Epithelial cell of proximal tubule (primary cell): ENCODE results near the gene PLXNA4. TPM values are rescaled to one million over a fixed set of nuclear protein-coding genes. Genes with fewer than 3 reads are reported as not detected.
"Not testable (repeated sequence)": the region's sequence is repeated elsewhere in the genome, so short reads cannot be mapped to it uniquely, and the experiment has no call there.

Experiments used
- DNase-seq: peaks from one replicate; pipeline ENCODE4 v3.0.0-alpha.2; 2011; ENCODE audit warnings: low read depth
- H3K4me3 ChIP-seq: 2 replicates; pipeline ENCODE4 v1.5.1; 2011; ENCODE audit warnings: low read depth, mild to moderate bottlenecking, low read length
- CTCF ChIP-seq: conservative IDR thresholded peaks from 2 replicates; pipeline ENCODE4 v1.5.1; 2012; ENCODE audit warnings: low read depth, mild to moderate bottlenecking, low read length
- total RNA-seq: library from RNA; depleted of rRNA; stranded (reverse); fragments of >200 nt; gene quantifications from 2 replicates; pipeline ENCODE4 v1.2.3, GENCODE V29; 2015

Gene PLXNA4
- total RNA-seq, 1 donor from 2014 or later = not detected

GRCh38 chr7:132394283-132395198 is 181.7 kb downstream of the PLXNA4 start:
- peak; percentile 48 for TF ChIP-seq CTCF
- no peak overlapping the region for H3K4me3 ChIP-seq
- no peak for DNase-seq

GRCh38 chr7:132393789-132394261 is 182.4 kb downstream of the PLXNA4 start:
- H3K4me3 ChIP-seq = no peak overlapping the region
- DNase-seq = peak; percentile 23
- no peak for TF ChIP-seq CTCF

DNA sequence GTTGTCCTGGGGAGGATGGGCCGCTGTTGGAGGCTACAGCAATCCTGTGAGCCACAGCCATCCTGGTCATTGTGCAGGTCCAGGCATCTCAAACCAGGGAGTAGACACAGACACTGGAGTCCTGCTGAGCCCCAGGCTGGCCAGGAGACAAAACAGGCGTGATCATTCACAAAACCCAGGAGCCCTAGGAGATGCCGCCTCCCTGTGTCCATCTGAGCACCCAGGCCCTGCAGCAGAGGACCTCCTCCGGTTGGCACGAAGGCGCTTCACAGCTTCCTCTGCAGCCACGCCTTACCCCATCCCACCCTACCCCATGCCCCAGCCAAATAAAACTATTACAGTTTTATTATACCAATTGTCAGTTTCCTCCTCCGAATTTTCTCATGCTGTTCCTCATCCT is 183.6 kb downstream of the PLXNA4 start:
- no peak overlapping the region for H3K4me3 ChIP-seq
- no peak for TF ChIP-seq CTCF
- DNase-seq = no peak

GRCh38 chr7:132390705-132391104 is 185.6 kb downstream of the PLXNA4 start:
- DNase-seq = peak; percentile 29
- no peak overlapping the region for H3K4me3 ChIP-seq
- no peak for TF ChIP-seq CTCF

DNA sequence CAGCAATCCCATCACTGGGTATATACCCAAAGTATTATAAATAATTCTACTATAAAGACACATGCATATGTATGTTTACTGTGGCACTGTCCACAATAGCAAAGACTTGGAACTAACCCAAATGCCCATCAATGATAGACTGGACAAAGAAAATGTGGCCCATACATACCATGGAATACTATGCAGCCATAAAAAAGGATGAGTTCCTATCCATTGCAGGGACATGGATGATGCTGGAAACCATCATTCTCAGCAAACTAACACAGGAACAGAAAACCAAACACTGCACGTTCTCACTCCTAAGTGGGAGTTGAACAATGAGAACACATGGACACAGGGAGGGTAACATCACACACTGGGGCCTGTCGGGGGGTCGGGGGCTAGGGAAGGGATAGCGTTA is 186.2 kb downstream of the PLXNA4 start:
- not testable (repeated sequence) for DNase-seq

DNA sequence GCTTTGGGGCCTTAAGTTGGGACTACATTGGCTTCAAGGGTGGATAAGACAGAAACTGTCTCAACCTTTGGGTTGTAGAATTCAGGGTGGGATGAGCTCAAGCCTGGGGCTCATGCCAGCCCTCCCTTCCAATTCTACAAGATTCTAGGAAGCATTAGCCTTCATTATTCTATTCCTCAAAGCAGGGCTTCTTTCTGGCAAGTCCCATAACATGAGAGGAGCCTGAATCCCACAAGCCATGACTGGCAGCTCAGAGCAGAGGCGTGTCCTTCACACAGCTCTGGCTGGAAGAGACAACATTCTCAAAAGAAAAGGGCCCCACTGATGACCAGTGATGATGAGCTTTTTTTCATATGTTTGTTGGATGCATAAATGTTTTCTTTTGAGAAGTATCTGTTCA is 187.6 kb downstream of the PLXNA4 start:
- DNase-seq = no peak
- TF ChIP-seq CTCF = no peak
- H3K4me3 ChIP-seq = no peak overlapping the region

More for the DNA sequence above, 186.2 kb downstream of the PLXNA4 start:
- H3K4me3 ChIP-seq = not testable (repeated sequence)

DNA sequence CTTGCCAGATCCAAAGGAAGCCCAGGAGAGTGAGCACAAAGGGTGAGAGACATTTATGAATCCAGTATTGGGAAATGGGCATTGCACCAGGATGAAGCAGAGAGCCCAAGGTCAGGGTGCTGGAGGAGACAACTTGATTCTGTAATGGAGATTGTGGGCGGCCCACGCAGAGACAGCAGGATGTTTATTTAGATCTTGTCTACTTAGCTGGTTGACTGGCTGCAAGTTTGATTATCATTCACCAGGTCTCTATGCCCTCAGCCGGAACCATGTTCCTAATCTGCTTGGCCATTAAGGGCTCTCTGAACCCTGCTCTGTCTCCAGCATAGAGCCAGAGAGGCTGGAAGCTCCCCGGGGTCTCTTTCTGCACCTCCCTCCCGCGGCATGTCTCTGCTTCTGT is 188.7 kb downstream of the PLXNA4 start:
- TF ChIP-seq CTCF = no peak
- DNase-seq = no peak
- H3K4me3 ChIP-seq = no peak overlapping the region
